Measurements from ENCODE around the gene ATP5F1E.

DNA sequence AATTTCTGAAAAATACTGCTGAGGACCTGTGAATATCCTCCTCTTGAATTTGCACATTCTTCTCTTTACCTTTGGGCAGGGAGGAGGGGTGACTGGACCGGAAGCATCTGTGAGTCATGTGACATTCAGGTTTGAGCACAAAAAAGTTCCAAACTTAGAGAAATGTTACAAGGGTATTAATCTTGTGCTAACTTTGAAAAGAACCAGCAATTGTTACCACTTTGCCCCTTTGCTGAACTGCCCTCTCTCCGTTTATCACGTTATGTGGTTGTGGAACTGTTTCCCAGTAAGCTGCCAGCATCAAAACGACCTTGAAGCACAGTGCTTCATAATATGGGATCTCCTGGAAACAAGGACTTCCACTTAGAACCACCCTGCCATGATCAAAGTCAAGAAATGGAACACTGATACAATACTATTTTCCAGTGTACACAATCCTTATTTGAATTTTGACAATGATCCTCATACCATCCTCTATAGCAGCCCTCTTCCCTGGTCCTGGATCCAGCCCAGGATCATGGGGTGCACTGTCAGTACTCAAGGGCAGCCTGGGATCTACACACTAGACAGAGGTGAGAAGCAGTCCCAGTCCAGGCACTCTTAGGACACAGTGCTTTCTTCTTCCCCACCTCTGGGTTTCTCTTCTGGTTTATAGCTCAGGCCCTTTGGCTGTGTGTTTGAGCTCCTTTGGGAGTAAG is 15.2 kb downstream of the ATP5F1E start:
- no peak for TF ChIP-seq POLR2A (IDR thresholded peaks at IDR 0.05)
- TF ChIP-seq, protein P1, sequence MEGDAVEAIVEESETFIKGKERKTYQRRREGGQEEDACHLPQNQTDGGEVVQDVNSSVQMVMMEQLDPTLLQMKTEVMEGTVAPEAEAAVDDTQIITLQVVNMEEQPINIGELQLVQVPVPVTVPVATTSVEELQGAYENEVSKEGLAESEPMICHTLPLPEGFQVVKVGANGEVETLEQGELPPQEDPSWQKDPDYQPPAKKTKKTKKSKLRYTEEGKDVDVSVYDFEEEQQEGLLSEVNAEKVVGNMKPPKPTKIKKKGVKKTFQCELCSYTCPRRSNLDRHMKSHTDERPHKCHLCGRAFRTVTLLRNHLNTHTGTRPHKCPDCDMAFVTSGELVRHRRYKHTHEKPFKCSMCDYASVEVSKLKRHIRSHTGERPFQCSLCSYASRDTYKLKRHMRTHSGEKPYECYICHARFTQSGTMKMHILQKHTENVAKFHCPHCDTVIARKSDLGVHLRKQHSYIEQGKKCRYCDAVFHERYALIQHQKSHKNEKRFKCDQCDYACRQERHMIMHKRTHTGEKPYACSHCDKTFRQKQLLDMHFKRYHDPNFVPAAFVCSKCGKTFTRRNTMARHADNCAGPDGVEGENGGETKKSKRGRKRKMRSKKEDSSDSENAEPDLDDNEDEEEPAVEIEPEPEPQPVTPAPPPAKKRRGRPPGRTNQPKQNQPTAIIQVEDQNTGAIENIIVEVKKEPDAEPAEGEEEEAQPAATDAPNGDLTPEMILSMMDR (IDR thresholded peaks at IDR 0.05), result no peak

Data from esophagus squamous epithelium (tissue), 4 donors.